Nephron progenitor cell (in vitro differentiated cells): Measurements from ENCODE around the gene FAM76A.
"Not testable (repeated sequence)": the region's sequence is repeated elsewhere in the genome, so short reads cannot be mapped to it uniquely, and the experiment has no call there.

Experiments used
- DNase-seq: peaks from one replicate; pipeline ENCODE4 v3.0.0; 2021
- H3K27ac Mint-ChIP-seq: 2 replicates; pipeline ENCODE4 v1.8.0; 2021; ENCODE audit warnings: mild to moderate bottlenecking, moderate library complexity, mixed read lengths
- H3K27me3 Mint-ChIP-seq: 2 replicates; pipeline ENCODE4 v1.8.0; 2021; ENCODE audit warnings: mild to moderate bottlenecking, low read depth, mixed read lengths; ENCODE audit not compliant: poor library complexity
- H3K36me3 Mint-ChIP-seq: 2 replicates; pipeline ENCODE4 v1.8.0; 2021; ENCODE audit warnings: low read depth, mixed read lengths
- H3K4me1 Mint-ChIP-seq: 2 replicates; pipeline ENCODE4 v1.8.0; 2021; ENCODE audit warnings: mixed read lengths
- H3K4me3 Mint-ChIP-seq: 2 replicates; pipeline ENCODE4 v1.8.0; 2021; ENCODE audit warnings: mild to moderate bottlenecking, moderate library complexity, mixed read lengths
- H3K9me3 Mint-ChIP-seq: 2 replicates; pipeline ENCODE4 v1.8.0; 2021; ENCODE audit warnings: mild to moderate bottlenecking, moderate library complexity, mixed read lengths
- CTCF ChIP-seq: fragments of 200-600 bp; sonication (generic); IDR thresholded peaks from 2 replicates; pipeline ENCODE4 v1.5.0; 2021; ENCODE audit warnings: antibody characterized with exemption

FAM76A gene

GRCh38 chr1:27772036-27772931, 46.5 kb downstream of the FAM76A start:
- Mint-ChIP-seq H3K4me3 (peak overlapping the region; percentile 92), H3K4me1 (peaks cover 13% of the 10 kb centered on the region), H3K9me3 (no peaks in the 10 kb centered on the region), H3K27ac (peak overlapping the region; percentile 73), H3K27me3 (peaks cover 4% of the 10 kb centered on the region), H3K36me3 (no peaks in the 10 kb centered on the region)
- DNase-seq, result no peak
- no peak for TF ChIP-seq CTCF

- Mint-ChIP-seq H3K4me3 (peak within 1 kb of the TSS; percentile 92), H3K9me3 (no peaks in the 10 kb centered on the region), H3K27ac (peak within 1 kb of the TSS; percentile 82), H3K36me3 (no peaks in the 10 kb centered on the region), H3K4me1 (peaks cover 13% of the 10 kb centered on the region), H3K27me3 (peaks cover 4% of the 10 kb centered on the region)
- no peak for TF ChIP-seq CTCF
- peak; percentile 98 for DNase-seq
These were observed 47.4 kb downstream of the FAM76A start, which contains the start of gene STX12 for GRCh38 chr1:27772932-27773825. TSS of gene STX12 (plus strand) at chr1:27773219. CDS start at chr1:27773308, 89 bp downstream.

- no peak for DNase-seq
- Mint-ChIP-seq H3K27ac (peak overlapping the region; percentile 82), H3K4me1 (peaks cover 13% of the 10 kb centered on the region), H3K4me3 (peak overlapping the region; percentile 92), H3K27me3 (peaks cover 4% of the 10 kb centered on the region), H3K9me3 (no peaks in the 10 kb centered on the region), H3K36me3 (no peaks in the 10 kb centered on the region)
- no peak for TF ChIP-seq CTCF
These were observed 48.2 kb downstream of the FAM76A start for GRCh38 chr1:27773826-27774445.

DNA sequence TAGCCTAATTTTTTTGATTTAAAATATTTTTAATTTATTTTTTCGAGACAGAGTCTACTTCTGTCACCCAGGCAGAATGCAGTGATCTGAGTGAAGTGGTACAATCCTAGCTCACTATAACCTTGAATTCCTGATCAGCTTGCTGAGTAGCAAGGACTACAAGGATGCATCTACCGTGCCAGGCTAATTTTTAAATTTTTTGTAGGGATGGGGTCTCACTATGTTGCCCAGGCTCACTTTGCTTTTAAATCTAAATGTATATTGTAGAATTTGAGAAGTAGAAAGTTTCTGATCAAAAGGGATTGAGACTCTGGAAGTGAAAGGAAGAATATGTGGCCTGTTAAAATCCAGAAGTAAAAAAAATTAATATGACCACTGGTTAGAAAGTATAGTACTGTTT, 48.9 kb downstream of the FAM76A start:
- H3K27ac Mint-ChIP-seq, result no peak overlapping the region
- no peaks in the 10 kb centered on the region for H3K9me3 Mint-ChIP-seq
- no peak overlapping the region for H3K4me3 Mint-ChIP-seq
- peaks cover 3% of the 10 kb centered on the region for H3K36me3 Mint-ChIP-seq
- peaks cover 13% of the 10 kb centered on the region for H3K4me1 Mint-ChIP-seq
- peaks cover 4% of the 10 kb centered on the region for H3K27me3 Mint-ChIP-seq
- no peak for TF ChIP-seq CTCF
- DNase-seq, result no peak

DNA sequence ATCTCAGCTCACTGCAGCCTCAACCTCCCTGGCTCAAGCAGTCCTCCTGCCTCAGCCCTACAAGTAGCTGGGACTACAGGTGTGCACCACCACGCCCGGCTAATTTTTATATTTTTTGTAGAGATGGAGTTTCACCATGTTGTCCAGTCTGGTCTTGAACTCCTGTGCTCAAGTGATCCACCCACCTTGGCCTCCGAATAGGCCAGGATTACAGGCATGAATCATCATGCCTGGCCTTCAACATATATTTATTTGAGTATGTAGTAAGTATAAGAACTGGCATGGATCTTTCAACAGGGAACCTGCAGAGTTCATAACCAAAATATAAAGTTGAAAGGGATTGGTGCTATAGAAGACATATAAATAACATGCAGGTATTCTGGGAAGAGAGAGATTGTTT, 49.6 kb downstream of the FAM76A start:
- H3K4me3 Mint-ChIP-seq, result not testable (repeated sequence)

GRCh38 chr1:27776276-27776675, 50.5 kb downstream of the FAM76A start:
- not testable (repeated sequence) for H3K36me3 Mint-ChIP-seq, H3K4me3 Mint-ChIP-seq, H3K9me3 Mint-ChIP-seq, DNase-seq, H3K27me3 Mint-ChIP-seq, H3K27ac Mint-ChIP-seq
- peaks cover 13% of the 10 kb centered on the region for H3K4me1 Mint-ChIP-seq

More for the DNA sequence above, 49.6 kb downstream of the FAM76A start:
- not testable (repeated sequence) for H3K27ac Mint-ChIP-seq, H3K27me3 Mint-ChIP-seq, H3K36me3 Mint-ChIP-seq, H3K9me3 Mint-ChIP-seq, DNase-seq
- peaks cover 13% of the 10 kb centered on the region for H3K4me1 Mint-ChIP-seq
